Ectodermal cell (in vitro differentiated cells): Measurements from ENCODE around the gene KIAA1217.

Experiments
- H3K27ac ChIP-seq: 2 replicates; pipeline ENCODE4 v1.7.0; 2013; ENCODE audit warnings: mild to moderate bottlenecking, low read depth, low read length; ENCODE audit not compliant: insufficient read depth, poor library complexity, severe bottlenecking
- H3K27me3 ChIP-seq: 2 replicates; pipeline ENCODE4 v1.7.0; 2013; ENCODE audit warnings: mild to moderate bottlenecking, low read length; ENCODE audit not compliant: insufficient read depth, control insufficient read depth, poor library complexity, severe bottlenecking
- H3K36me3 ChIP-seq: one replicate; pipeline ENCODE4 v1.7.0; 2013; ENCODE audit warnings: low read length; ENCODE audit not compliant: control insufficient read depth, insufficient read depth
- H3K4me1 ChIP-seq: one replicate; pipeline ENCODE4 v1.7.0; 2013; ENCODE audit warnings: low read length; ENCODE audit not compliant: control insufficient read depth, insufficient read depth
- H3K4me3 ChIP-seq: 2 replicates; pipeline ENCODE4 v1.7.0; 2013; ENCODE audit warnings: low read depth, low read length, control low read depth; ENCODE audit not compliant: insufficient read depth
- H3K9me3 ChIP-seq: 2 replicates; pipeline ENCODE4 v1.7.0; 2013; ENCODE audit warnings: mild to moderate bottlenecking, low read length, moderate library complexity; ENCODE audit not compliant: control insufficient read depth
- WGBS, 2 experiments: methylation state at CpG; one replicate each; pipeline ENCODE4 v1.1.7; 2013; ENCODE audit warnings: missing lambda C conversion rate in 2 of 2; 5-methylcytosine and 5-hydroxymethylcytosine counted together

The KIAA1217 gene

GRCh38 chr10:24456322-24456721, 247.4 kb downstream of the KIAA1217 start:
- Histone ChIP-seq H3K4me3 (no peak overlapping the region), H3K9me3 (no peaks in the 10 kb centered on the region), H3K27ac (no peak overlapping the region), H3K4me1 (no peaks in the 10 kb centered on the region), H3K36me3 (no peaks in the 10 kb centered on the region), H3K27me3 (no peaks in the 10 kb centered on the region)
- 89 to 96% methylated on average over 4 of the region's 4 CpGs for WGBS, 2 experiments

GRCh38 chr10:24457661-24458318, 248.9 kb downstream of the KIAA1217 start:
- H3K27ac ChIP-seq: no peak overlapping the region
- H3K27me3 ChIP-seq: no peaks in the 10 kb centered on the region
- 90 to 92% methylated on average over 7 of the region's 7 CpGs for WGBS, 2 experiments
- no peak overlapping the region for H3K4me3 ChIP-seq
- H3K4me1 ChIP-seq: no peaks in the 10 kb centered on the region
- H3K36me3 ChIP-seq: no peaks in the 10 kb centered on the region
- H3K9me3 ChIP-seq: no peaks in the 10 kb centered on the region

GRCh38 chr10:24459836-24460235, 250.9 kb downstream of the KIAA1217 start:
- no peaks in the 10 kb centered on the region for H3K4me1 ChIP-seq
- no peaks in the 10 kb centered on the region for H3K9me3 ChIP-seq
- no peak overlapping the region for H3K4me3 ChIP-seq
- H3K27ac ChIP-seq: no peak overlapping the region
- no peaks in the 10 kb centered on the region for H3K36me3 ChIP-seq
- no peaks in the 10 kb centered on the region for H3K27me3 ChIP-seq
- 79% methylated on average over 3 of the region's 3 CpGs for WGBS, 2 experiments

- 92 to 94% methylated on average over 7 of the region's 7 CpGs for WGBS, 2 experiments
- no peak overlapping the region for H3K27ac ChIP-seq
These were observed 253.4 kb downstream of the KIAA1217 start for GRCh38 chr10:24462291-24462813.

GRCh38 chr10:24462889-24463552, 254.1 kb downstream of the KIAA1217 start:
- WGBS, 2 experiments: 91 to 95% methylated on average over 5 to 6 of the region's 6 CpGs
- no peaks in the 10 kb centered on the region for H3K36me3 ChIP-seq
- no peaks in the 10 kb centered on the region for H3K4me1 ChIP-seq
- H3K27me3 ChIP-seq: no peaks in the 10 kb centered on the region
- no peak overlapping the region for H3K4me3 ChIP-seq
- H3K9me3 ChIP-seq: no peaks in the 10 kb centered on the region
- no peak overlapping the region for H3K27ac ChIP-seq

More at GRCh38 chr10:24462291-24462813, 253.4 kb downstream of the KIAA1217 start:
- no peaks in the 10 kb centered on the region for H3K9me3 ChIP-seq
- no peaks in the 10 kb centered on the region for H3K36me3 ChIP-seq
- no peaks in the 10 kb centered on the region for H3K4me1 ChIP-seq
- H3K27me3 ChIP-seq: no peaks in the 10 kb centered on the region
- no peak overlapping the region for H3K4me3 ChIP-seq

DNA sequence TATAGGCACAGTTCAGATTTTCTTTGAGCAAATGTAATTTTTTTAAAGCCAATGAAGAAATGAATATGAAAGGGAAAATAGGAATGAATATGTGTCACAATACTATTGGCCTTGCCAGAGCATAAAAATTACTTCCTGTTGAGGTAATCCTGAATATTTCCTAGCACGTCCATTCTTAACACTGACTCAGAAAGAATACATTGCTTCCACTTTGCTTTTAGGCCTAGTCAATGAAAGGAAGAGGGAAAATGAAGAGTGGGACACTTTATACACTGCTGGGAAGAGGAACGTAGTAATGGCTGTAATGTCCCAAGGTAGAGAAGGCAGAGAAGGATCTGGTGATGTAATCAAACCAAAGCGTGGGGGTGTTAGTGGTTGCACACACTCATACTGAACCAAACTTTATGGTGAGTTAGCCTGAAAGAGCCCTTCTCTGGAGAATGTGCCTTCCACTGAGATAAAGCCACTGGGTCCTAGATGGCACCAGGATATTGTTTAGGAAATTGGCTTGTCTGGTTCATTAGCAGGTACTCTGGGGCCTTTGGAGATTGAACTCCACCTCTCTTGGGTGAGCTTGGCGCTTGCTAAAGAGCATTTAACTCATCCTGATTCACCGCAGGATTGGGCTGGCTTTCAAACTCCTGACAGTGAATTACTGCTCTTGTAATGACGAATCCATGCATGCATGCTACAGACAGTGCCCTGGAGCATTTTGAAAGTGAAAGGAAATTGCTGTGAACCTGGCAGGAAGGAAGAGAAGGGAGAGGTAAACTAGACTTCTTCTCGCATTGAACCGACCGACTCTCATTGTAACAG, 254.9 kb downstream of the KIAA1217 start:
- Histone ChIP-seq H3K27me3 (no peaks in the 10 kb centered on the region), H3K4me1 (no peaks in the 10 kb centered on the region), H3K4me3 (no peak overlapping the region), H3K36me3 (no peaks in the 10 kb centered on the region), H3K27ac (no peak overlapping the region), H3K9me3 (no peaks in the 10 kb centered on the region)
- 94% methylated on average over 8 to 9 of the region's 9 CpGs for WGBS, 2 experiments

GRCh38 chr10:24465124-24465874, 256.4 kb downstream of the KIAA1217 start:
- Histone ChIP-seq H3K27me3 (no peaks in the 10 kb centered on the region), H3K36me3 (no peaks in the 10 kb centered on the region), H3K9me3 (no peaks in the 10 kb centered on the region), H3K4me1 (no peaks in the 10 kb centered on the region), H3K4me3 (no peak overlapping the region), H3K27ac (no peak overlapping the region)
- 93 to 95% methylated on average over 14 of the region's 14 CpGs for WGBS, 2 experiments

- Histone ChIP-seq H3K9me3 (no peaks in the 10 kb centered on the region), H3K27me3 (no peaks in the 10 kb centered on the region), H3K4me3 (no peak overlapping the region), H3K36me3 (no peaks in the 10 kb centered on the region), H3K4me1 (no peaks in the 10 kb centered on the region), H3K27ac (no peak overlapping the region)
- WGBS, 2 experiments: 94% methylated on average over 16 of the region's 16 CpGs
These were observed 257.2 kb downstream of the KIAA1217 start for GRCh38 chr10:24465891-24466818.

DNA sequence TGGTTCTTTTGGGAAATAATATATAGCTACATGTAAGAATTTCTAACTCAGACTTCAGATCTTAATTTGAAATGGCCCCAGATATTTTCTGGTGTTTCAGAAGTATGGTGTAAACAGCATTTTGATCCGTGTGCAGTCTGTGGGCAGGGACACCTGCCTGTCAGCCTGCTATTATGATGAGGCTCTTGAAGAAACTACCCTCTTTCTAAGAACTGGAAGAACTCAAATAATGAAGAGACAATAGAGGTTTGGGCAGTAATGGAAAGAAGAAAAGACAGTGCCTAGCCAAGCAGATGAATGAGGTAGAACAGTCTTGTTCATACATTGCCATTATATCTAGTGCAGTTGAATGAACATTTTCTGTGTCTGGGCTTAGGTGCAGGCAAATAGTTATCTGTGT, 258.2 kb downstream of the KIAA1217 start:
- H3K36me3 ChIP-seq: no peaks in the 10 kb centered on the region
- no peak overlapping the region for H3K4me3 ChIP-seq
- WGBS, 2 experiments: 89 to 100% methylated on average over 1 of the region's 1 CpG
- no peaks in the 10 kb centered on the region for H3K9me3 ChIP-seq
- H3K27me3 ChIP-seq: no peaks in the 10 kb centered on the region
- H3K4me1 ChIP-seq: no peaks in the 10 kb centered on the region
- H3K27ac ChIP-seq: no peak overlapping the region
